ENCODE measurements around the gene RAMP2.
"Not testable (repeated sequence)": the region's sequence is repeated elsewhere in the genome, so short reads cannot be mapped to it uniquely, and the experiment has no call there.

The RAMP2 gene, protein sequence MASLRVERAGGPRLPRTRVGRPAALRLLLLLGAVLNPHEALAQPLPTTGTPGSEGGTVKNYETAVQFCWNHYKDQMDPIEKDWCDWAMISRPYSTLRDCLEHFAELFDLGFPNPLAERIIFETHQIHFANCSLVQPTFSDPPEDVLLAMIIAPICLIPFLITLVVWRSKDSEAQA
- 0 to 0.04 (median 0) reads per million in 3 experiments for total RNA-seq

DNA sequence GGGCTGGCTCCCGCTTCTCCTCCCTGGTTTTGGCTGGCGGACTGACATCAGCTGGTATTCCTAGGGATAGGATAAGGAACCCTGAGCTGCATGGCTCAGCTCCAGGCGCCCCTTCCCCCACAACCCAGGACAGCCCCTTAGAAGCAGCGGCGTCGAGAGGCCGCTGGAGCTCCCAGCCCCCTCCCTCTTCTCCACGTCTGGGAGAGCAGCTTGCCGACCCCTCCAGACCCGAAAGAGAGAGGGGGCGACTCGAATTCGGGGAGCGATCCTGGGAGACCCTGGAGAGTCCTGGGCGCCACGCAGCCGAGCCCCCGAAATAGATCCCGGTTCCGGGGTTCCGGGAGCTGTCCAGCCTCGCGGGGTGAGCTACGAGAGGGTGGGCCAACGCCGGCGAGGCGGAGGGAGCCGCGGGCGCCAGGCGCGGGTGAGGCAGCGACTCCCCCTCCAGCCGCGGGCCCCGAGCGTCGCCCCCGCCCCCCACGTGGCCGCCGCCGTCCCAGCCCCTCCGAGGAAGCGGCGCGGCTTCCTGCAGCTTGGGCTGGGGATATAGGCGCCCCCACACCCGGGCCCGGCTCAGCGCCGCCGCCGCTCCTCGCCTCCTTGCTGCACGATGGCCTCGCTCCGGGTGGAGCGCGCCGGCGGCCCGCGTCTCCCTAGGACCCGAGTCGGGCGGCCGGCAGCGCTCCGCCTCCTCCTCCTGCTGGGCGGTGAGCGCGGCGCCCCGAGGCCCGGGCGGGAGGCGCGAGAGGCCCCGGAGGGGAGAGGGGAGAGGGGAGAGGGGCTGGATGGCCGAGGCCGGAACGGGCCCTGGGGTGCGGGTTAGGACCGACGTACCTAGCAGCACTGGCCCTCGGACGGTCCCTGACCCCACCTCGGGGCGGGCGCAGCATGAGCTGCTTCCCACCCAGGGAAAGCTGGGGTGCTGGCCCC, at the start of gene RAMP2:
TSS of gene RAMP2 (plus strand) at position 576 of the 930 bp plus-strand sequence. CDS start at position 611, 35 bp downstream.
- no peak for DNase-seq

DNA sequence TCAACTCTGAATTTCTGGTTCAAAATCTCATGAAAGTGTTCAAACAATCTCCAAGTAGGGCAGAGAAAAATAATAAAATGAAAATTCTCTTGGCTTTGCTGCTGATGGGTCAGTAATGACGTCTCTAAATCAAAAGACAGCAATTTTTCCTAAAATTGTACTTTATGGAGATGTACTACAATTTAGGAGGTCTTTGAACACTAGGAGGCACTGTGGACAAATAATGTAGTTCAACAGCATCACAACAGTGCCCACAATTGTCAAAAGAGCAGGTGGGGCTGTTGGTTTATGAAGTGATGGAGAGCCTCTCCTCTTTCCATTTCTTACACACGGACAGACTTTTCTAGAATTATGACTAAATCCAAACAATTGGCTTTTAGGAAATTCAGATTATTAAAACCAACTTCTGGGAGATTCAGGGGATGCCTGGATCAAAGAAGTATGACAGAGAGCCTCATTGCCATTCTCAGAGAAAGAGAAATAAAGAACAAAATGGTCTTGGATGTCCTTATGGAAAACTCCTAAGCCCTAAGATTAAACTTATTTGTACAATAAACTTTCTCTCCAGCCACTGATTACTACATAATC, 39.9 kb upstream of the RAMP2 start:
- peak; percentile 52 for DNase-seq

DNA sequence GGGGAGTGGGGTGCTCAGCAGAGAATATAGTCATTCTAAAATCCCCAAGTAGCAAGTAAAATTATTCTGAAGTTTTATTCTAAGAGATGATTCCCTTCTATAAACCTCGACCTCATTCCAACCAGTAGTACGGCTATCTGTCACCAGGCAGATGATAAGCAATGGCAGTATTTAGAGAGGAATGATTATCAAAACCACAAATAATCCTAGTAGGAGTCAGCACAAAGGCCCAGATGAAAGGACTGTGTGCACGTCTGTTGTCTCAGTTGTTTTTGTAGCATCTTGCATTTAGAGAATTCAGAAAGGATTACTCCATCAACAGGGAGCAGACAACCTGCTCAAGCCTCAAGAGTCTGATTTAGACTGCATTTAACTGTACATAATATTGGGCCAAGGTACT, 37.4 kb upstream of the RAMP2 start:
- no peak for DNase-seq

DNA sequence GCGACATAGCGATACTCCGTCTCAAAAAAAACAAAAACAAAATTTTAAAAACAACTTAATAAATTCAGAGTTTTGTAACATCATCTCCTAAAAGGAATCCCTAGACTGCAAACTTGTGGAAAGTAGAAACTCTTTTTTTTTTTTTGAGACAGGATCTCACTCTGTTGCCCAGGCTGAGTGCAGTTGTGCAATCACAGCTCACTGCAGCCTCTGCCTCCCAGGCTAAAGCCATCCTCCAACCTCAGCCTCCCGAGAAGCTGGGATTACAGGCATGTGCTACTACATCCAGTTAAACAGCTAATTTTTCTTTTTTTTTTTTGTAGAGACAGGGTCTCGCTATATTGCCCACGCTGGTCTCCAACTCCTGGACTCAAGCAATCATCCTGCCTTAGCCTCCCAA, 35.9 kb upstream of the RAMP2 start:
- no peak for DNase-seq

DNA sequence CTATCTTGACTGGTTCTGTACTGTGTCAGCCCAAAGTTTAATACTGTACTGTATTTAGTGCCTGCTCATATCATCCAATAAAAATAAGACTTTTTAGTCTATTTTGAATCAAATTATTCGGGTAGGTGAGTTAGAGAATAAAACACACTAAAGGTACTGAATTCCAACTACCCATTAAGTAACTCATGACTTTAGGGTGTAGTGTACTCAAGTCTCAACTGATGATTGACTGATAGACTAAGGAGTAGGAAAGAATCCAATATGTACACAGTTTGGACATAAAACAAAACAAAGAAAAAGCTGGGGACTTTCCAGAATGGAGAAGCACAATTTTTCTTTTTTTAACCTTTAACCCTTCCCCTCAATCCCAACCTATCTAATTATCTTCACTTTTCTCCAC, 20.3 kb upstream of the RAMP2 start:
- no peak for DNase-seq

DNA sequence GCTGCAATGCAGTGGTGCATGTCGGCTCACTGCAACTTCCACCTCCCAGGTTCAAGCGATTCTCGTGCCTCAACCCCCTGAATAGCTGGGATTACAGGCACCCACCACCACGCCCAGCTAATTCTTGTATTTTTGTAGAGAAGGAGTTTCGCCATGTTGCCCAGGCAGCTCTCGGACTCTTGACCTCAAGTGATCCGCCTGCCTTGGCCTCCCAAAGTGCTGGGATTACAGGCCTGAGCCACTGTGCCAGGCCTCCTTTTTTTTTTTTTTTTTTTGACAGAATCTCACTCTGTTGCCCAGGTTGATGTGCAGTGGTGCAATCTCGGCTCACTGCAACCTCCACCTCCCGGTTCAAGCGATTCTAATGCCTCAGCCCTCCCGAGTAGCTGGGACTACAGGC, 18.1 kb upstream of the RAMP2 start:
- not testable (repeated sequence) for DNase-seq

DNA sequence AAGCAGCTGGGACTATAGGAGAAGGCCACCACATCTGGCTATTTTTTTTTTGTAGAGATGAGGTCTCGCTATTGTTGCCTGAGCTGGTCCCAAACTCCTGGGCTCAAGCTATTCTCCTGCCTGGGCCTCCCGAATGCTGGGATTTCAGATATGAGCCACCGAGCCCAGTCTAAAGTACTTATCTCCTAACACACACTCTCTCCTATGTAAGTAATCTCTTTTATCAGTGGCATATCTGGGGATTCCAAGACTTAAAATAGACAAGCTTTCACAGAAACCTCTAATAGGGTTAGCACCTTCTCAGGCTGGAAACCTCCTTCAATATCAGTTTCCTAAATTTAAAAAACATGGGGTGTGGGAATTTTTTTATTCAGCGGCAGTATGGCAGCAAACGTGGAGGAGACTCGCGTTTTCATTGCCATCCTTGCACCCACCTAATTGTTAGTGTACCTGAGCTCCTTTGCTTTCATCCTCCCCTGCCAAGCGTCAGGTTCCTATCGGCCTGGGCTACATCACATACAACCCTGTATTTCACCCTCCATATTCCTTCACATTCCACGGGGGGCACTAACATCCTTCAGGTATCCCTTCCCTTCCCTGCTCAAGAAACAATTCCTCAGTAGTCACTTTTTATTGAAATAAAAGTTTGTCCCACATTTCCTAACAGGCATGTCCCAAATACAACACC, 17.3 kb upstream of the RAMP2 start:
- no peak for DNase-seq

DNA sequence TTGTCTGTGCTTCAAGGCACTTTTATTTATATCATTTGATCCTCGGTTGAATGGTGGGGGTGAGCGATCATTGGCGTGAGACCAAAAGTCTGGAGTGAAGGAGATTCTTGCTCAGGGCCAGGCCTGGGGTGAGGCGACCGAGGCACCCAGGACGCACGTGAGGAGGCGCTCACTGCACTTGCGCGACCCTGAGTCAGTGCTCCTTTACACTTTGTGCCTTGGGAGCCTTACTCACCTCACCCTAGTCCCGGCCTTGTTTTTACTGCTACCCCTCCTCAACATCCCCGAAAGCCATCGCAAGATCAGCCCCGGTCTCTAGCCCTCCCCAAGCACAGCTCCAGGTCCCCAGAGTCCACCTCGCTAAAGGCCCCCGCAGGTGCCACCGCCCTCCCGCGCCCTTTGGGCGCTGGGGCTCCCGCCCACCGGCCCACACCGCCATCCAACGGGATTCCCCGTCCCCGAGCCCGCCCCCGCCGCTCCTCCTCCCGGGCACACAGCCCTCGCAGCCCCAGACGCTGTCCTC, 16.7 kb upstream of the RAMP2 start:
- DNase-seq = no peak

DNA sequence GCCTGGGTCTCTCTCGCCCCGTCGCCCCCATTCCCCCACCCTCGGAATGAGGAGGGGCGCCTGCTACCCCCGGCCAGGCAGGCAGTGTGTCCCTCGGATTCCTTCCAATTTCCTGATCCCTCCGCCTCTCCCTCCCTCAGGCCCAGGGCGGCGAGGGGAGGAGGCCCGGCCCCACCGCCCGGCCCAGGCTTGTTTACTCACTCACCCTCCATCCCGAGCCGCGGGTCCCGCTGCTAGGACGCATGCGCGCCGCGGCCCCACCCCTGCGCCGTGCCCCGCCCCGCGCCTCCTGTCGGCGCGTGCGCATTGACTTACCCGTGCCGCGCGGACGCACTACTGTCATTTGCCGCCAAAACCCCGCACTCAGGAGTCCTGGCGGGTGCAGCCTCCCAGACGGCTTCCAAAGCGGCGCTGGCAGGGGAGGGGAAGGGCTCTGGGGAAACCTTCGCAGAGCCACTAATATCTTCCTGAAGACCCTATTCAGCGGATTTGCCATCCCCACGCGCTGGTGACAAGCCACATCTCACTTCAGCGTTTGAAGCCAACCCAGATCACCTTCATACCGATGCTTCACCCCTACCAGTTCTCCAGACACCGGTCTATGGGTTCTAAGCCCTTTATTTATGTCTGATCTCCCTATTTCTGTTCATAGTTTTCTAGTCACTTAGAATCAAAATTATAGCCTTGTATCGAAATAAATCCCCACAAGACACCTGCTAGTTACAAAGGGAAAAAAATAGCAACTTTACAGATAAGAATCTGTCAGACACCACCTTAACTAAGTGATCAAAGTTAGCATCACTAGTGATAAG, 16.0 kb upstream of the RAMP2 start, which contains the start of gene EZH1:
TSS of gene EZH1 (minus strand) at position 235 of the 812 bp plus-strand sequence. CDS start 16,099 bp downstream, outside the sequence.
- DNase-seq = peak; percentile 94

DNA sequence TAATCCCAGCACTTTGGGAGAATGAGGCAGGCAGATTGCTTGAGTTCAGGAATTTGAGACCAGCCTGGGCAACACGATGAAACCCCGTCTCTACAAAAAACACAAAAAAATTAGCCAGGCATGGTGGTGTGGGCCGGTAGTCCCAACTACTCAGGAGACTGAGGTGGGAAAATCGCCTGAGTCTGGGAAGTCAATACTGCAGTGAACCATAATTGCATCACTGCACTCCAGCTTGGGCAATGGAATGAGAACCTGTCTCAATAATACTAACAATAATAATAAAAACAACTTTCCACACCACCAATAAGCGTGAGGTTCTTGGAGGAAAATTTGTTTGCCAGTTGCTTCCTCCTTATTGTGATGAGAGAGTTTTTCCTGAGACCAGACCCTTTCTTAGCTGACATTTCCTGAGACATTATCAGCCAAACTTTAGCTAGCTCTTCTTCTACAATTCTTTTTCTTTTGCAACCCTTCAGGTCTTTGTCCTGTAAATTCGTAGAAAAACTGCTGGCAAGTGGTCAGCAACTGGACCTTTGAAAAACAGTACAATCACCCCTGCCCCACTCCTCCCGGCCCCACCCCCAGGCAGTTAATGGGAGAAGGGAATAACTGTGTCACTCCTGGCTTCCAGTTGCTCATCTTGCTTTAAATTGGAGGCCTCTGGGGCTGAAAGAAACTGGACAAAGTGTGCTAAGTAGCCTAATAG, 12.7 kb upstream of the RAMP2 start:
- DNase-seq = no peak

DNA sequence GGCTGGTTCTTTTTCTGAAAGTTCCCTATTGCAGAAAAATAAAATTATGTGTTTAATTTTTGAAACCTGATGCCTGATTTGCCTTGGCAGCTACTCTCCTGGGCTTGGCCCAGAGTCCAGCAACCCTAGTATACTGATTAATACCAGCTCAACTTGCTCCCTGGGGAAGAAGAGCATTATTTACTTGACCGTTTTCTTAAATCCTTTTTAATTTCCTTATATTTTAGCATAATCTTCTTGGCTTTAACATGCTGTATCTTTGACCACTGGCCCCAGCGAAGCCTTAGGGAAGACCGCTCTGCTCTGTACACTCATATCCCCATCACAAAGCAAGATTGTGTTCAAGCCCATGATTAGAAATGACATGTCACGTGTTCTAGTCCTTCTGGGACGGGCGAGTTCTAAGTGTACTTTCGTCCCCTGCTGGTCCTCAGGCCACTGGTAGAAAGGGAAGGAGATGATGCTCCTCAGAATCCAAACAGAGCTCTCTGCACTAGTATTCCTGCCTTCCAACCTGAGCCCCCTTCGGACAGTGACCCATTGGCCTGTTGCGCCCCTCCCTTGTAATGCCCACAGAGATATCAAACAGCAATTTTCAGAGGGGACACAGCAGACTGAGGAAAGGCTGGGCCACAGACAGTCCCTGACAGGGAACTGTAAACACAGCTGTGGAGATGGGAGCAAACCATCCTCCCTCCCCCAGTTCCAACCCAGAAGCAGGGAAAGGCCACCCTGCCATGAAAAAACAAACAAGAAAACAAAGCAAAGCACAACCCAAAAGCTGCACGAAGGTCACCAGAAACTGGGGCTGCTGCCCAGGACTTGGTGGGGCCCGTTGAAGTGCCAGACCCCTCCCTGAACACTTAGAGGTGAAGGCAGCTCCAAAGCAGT, 11.9 kb upstream of the RAMP2 start:
- DNase-seq = no peak

DNA sequence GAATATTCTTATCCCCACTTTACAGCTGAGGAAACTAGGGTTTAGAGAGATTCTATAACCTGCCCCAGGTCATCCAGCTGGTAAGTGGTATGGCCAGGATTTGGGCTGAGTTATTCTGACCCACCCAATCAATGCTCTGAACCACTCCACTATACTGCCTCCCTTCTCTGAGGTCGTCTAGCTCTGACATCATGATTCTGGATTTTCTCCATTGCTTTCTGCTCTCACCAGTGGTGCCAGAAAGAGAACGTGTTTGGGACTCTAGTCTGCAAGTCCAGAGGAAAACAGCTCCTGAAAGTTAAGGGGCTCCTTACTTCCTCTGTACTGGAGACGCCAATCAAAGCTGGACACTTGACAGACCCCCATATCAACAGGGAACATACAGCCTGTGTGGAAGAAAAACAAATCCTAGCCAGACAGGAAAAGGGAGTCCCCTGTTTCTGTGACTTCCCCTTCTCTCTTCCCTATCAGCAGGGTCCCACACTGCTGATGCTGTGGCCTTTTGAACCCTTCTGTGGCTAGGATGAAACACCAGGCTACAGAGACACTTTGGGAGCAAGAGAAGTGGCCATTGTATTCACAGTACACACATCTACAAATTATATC, 10.2 kb upstream of the RAMP2 start:
- DNase-seq = no peak

DNA sequence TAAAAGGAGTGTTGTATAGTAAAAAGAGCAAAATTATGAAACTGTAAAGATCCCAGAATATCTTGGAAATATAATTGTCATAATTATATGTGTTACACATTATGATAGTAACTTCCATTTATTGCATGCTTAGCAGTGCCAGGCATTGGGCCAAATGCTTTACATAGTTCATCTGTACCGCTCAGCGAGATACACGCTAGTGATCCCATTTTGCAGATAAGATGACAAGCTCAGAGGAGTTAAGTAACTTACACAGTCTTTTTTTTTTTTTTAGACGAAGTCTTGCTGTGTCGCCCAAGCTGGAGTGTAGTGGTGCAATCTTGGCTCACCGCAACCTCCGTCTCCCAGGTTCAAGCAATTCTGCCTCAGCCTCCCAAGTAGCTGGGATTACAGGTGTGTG, 9.4 kb upstream of the RAMP2 start:
- no peak for DNase-seq

DNA sequence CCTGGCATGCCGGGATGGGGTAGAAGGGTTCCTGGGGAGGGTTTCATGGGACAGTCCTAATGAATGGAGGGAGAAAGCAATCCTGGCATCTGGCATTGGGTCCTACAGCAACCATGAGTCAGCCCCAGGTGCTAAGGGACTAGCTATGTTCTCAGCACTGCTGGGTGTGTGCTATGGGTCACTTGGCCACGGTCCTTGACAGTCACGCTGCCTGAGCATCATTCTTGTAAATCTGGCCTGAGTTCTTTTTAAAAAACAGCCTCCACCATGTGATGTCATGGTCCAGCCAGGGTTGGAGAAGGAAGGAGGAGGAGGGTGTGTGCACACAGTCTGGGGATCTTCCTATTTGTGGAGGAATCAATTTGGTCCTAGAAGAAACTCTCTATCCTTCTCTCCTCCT, 6.2 kb upstream of the RAMP2 start:
- DNase-seq = no peak

DNA sequence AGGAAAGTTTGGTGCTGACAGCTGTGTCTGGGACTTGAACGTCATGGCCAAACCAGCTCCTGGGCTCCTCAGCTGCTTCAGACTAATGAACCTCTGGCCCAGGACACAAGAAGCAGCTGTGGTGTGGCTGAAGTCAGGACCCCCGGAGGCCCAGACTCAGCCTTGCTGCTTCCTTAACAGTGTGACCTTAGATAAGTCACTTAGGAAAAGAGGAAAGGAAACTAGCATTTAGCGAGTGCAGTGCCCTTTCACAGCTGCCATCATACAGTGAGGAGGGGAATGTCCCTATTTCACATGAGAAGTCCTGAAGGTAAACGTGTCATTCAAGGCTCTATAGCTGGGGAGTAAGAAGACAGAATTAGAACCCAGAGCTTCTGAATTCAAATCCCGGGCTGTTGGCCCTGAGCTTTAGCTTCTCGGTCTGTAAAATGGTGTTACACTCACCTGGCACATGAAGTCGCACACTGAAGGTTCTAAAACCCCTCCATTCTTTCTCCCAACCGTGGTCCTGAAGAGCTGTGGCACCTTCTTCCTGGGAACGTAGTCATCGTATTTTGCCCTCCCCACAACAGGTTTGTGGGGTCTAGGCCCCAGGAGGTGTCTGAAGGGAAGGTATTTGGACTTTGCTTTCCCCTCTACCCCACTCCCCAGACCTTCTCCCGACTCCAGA, 910 bp upstream of the RAMP2 start:
- no peak for DNase-seq

DNA sequence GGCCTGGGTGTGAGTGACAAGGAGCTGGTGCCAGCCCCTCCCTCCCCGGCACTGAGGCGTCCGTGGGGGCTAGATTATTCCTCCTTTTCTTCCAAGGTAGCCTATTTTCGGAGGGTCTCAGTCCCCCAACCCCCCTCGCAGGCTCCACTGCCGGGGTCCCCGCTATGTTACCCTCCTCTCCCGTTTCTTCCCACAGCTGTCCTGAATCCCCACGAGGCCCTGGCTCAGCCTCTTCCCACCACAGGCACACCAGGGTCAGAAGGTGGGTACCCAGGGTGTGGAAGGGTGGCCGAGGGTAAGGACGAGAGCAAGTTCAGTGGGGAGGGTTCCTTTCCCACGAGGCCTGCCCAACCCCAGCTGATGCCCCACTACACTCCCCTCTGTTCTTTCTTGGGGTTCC, 611 bp downstream of the RAMP2 start:
- DNase-seq = no peak

DNA sequence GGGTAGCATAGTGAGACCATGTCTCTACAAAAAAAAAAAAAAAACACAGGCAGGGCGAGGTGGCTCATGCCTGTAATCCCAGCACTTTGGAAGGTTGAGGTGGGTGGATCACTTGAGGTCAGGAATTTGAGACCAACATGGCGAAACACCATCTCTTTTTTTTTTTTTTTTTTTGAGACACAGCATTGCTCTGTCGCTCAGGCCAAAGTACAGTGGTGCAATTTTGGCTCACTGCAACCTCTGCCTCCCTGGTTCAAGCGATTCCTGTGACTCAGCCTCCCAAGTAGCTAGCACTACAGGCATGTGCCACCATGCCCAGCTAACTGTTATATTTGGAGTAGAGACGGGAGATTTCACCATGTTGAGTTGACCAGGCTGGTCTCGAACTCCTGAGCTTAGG, 5.1 kb downstream of the RAMP2 start:
- no peak for DNase-seq

DNA sequence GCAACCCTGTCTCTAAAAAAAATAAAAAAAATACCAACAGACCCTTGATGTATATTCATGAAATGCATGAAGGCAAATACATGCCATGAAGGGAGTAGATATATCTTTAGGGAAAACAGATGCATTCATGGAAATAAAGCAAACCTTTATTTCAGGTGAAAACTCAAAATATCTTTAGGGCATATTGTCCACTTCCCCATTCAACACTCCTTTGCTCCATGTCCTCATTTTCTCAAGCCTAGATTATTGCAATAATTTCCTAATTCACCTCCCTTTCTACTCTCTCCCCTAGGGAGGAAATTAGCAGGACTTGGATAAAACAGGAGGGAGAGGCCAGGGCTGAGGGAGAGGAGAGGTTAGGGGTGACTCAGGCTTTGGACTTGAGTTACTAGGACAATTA, 6.5 kb downstream of the RAMP2 start:
- no peak for DNase-seq

DNA sequence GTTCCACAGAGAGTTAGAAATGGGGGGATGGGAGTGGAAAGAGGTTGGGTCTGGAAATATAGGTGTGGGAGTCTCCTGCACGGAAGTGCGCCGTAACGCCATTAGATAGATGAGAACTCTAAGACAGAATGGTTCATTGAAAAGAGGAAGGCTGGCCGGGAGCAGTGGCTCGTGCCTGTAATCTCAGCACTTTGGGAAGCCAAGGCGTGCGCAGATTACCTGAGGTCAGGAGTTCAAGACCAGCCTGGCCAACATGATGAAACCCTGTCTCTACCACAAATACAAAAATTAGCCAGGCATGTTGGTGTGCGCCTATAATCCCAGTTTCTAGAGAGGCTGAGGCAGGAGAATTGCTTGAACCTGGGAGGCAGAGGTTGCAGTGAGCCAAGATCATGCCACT, 7.0 kb downstream of the RAMP2 start:
- DNase-seq = not testable (repeated sequence)
